HG03097 (cell line): Measurements from ENCODE around the gene FGF14.

ENCODE experiments used
- ATAC-seq: cut with Tn5 transposase; IDR thresholded peaks from one replicate; pipeline ENCODE4 v1.9.1; 2021; ENCODE audit not compliant: unreplicated experiment, low FRiP score

The FGF14 gene

DNA sequence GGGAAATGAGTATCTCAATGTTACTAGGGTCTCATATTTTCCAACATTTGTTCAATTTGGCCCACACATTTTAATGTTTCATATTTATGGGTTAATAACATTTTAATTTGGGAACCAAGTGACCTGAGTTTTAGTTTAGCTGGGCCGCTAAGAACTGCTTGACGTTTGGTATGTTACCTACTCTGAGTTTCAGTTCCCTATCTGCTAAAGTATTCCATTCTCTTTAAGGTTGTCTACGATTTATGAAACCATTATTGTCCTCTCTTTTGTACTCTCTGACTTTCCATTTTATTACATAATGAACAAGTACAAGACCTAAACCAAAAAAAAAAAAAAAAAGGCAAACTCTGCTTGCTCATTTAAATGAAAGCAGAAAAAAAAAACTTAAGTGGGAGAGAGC is 89.9 kb downstream of the FGF14 start:
- no peak for ATAC-seq

DNA sequence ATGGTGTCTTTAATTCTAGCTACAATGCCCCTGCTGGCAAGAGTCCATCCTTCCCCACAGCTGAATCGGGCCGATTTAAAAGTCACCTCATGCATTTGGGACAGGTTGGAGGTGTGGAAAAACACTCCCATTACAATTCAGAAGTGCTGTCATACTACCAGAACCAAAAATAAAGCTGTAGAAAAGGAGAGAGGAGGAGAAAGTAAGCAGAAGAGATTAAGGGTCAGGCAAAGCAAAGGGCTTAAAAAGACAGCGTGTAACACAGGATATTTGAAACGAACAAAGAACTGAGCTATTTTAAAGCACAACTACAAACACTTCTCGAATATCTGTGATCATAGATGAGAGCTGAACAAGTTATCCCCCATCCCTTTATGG is 90.4 kb downstream of the FGF14 start:
- no peak for ATAC-seq

DNA sequence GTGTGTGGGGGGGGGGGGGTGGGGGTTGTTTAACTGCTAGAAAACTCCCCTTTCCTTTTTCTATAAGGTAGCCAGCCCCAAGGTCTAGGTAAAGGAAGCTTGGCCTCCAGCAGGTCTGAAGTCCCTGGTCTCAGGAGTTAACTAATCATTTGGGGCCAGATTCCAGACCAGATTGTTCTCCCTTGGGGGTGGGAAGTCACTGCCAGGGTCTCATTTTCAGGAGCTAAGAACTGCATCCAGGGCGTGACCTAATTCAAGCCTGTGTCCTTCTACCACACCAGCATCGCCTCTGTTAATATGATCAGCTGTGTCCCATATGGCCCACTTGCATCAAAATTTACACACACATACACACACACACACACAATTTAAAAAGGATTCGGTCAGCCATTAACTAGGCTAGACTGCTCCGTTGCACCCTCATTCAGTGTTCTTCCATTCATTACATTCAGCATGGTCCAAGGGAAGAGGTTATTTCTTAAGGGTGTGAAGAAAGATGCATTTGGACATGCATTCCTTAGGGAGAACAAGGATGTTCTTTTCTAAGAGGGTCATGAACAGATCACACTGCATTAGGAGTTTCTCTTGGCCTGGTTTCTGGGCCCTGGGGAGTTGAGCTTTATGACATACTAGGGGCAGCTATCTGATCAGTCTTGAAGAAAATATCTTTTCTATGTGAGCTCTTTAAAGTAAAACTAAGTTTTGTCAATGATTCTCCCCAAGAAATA is 91.0 kb downstream of the FGF14 start:
- ATAC-seq, result no peak

DNA sequence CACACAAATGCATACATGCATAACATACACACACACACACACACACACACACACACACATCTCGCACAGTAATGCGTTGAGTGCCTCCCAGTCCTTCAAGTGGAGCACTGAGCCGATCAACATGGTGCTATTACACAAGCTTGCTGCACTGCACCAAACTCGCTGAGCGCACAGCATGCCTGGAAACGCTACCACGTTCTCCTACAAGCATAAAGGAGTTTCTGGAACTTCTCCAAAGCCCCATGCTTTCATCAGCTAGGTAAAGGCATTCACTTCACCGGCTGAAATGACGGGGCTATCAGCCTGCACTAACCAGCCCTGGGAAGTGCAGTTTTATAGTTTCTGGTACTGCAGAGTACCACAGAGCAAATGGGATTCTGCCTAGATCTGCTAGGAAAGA is 92.7 kb downstream of the FGF14 start:
- ATAC-seq, result no peak

DNA sequence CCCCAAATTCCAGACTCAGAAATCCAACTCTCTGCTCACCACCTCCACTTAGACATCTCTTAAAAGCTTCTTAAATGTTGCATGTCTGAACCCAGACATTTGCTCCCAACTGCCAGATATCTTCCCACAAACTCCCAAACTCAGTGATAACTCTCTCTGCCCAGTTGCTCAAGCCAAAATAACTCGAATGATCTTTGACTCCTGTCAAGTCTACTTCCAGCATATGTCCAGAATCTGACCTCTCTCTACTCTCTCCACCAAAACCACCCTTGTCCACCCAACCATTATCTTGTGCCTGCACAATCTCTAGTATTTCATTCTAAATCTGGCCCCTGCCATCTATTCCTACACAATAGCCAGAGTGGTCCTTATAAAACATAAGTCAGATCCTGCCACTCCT is 99.3 kb downstream of the FGF14 start:
- ATAC-seq, result no peak

DNA sequence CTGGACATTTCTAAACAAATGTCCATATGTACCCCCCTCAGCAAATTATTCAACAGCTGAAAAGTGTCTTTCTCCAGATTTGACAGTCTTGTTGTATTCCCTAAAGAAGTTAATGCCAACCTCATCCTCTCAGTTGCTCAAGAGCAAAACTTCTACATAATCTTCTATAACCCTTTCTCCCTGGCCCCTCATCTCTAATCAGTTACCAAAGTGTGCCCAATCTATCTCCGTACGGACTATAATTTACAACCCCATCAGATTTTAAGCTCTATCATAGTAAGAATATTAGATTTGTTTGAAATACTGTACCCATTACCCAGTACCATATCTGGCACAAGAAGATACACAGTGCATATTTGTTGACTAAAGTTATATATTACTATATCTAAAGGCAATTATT is 101.5 kb downstream of the FGF14 start:
- ATAC-seq, result no peak

DNA sequence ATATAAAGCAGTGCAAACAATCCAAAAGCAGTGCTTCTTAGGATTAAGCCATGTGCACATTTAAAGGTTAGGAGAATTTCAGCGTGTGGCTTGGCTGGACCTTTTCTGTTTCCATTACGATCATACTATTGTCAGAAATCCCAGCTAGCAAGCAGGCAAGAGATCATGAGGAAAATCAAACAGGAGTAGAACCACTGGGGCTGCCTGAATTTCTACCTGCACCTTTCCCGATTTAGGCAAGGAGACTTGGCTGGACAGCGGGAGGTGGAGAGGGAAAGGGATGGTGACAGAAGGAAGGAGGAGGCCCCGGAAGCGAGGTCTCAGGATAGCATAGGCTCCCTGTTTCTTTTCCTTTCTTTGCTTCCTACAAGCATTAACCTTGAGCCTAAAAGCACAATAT is 102.5 kb downstream of the FGF14 start:
- ATAC-seq, result no peak

DNA sequence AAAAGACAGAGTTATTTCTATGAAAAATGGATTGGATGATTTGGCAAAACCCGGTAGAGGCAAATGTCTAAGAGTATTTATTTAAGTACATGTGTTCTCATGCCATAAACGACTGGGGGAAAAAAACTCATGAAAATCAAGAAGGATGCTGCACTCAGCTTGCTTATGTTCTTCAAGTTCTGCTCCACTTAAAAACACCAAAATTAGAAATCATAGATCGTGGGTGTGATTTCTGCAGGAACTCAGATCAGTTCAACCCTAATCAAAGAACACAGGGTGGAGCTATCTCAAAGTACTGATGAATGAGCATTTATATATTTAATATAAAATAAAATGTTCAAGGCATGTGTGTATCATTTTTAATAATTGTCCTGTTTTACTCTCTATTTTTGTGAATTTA is 103.8 kb downstream of the FGF14 start:
- ATAC-seq, result no peak

DNA sequence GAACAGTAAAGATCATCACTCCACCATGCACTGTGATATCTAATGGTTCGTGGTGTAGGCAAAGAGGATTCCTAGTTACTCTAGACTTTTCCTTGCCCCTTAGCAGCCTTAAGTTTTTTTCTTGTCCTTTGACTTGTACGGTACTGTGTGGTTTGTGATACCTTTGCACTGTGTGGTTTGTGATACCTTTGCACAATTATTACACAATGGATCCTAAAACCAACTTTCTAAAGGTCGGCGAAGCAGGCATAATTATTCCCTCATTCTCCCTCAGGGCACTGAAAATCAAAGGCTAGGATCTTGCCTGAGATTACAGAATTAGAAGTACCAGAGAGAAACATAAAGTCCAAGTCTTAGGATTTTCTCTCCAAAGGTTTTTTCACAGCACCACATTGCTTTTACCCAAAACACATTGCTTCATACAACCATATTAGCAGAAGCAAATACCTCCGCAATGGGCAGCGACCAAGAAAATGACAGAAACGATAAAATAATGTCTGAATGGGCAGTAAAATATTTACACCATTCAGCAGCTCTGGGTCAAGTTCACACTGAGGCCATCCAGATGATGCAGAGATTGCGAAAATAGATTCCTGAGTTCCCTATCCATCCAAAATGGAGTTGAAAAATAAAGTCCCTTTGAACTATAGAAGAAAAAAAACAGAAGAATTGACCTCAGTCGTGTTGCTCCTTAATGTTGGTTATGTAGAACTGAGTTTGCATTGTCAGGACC is 106.4 kb downstream of the FGF14 start:
- no peak for ATAC-seq

DNA sequence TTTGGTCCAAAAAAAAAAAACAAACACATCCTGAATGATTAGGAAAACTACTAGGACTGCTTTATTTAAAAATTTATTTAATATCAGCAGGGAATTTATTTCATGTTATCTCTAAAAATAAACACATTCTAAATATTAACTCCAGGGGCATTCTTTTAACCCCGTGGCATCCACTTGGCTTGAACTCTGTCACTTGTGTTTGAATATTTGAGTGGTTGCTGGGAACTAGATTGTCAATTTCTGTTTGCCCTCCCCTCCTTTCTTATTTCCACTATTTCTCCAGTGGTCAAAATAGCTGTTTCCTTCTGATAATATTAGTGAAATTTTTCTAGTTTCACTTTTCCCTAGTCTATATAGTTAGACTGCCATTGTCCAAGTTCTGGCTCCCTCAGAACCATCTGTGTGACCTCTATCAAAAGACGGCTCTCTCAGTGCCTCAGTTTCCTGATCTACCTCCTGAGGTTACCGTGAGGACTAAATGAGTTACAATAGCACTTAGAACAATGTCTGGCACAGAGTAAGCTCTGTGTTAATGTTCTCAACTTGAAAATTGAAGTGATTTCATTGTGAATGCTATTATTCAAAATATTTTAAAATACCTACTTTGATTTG is 107.3 kb downstream of the FGF14 start:
- no peak for ATAC-seq

DNA sequence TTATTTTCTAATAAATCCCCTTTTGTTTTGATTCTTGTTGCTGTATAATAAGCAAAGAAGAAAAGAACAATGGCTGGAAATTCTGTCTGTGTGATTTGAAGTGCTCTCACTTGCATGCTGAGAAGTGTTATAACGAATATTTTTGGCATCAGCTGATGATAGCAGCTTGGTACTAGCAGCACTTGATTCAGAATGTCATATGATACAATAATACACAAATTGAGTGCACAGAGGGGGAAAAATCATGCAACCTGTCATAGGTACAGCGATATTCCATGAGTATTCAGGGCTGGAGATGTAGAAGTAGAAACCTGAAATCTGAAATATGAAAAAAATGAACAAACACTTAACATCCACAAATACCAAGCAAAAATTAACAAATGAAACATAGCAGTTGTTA is 108.1 kb downstream of the FGF14 start:
- ATAC-seq, result no peak

DNA sequence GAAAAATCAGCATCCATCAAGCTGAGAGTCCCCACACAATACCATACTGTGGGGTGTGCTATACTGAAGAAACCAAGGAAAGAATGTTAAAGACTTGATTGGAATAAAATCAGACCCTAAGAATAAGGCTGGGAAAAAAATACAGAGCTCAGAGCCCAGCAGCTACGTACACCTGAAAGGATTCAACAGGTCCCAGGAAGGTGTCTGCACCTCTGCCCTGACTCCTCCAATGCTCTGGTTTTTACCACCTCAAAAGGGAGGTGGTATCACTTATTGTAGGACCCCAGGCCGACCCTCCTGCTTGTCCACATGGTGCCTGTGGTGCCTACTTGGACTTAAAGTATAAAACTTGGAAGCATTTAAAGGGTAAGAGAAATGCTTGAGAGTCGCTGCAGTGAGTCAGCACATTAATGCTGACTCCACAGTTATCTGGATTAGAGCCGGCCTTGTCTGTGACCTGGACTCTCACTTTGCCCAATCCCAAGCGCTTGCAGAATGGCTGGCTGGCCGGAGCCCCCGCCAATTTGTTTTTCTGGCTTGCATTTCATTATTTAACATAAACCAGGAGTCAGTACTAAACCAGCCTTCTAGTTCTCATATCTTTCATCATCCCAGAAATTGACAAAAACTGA is 110.1 kb downstream of the FGF14 start:
- no peak for ATAC-seq

DNA sequence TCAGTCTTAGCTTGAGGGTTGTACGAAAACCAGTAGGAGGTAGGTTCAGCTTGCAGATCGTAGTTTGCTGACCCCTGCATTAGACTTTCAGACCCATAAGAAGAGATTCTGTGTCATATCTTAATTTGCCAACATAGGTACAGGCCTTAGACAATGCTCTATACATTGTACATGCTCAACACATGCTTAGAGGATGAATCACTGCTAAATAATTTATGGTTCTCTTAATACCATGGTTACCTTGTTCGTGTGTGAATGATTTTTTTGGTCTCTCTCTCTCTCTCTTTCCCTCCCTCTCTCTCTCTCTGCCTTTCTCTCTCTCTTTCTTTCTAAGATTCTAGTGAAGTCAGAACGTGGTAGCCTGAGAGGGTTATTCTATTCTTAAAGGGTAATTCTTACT is 112.2 kb downstream of the FGF14 start:
- no peak for ATAC-seq

DNA sequence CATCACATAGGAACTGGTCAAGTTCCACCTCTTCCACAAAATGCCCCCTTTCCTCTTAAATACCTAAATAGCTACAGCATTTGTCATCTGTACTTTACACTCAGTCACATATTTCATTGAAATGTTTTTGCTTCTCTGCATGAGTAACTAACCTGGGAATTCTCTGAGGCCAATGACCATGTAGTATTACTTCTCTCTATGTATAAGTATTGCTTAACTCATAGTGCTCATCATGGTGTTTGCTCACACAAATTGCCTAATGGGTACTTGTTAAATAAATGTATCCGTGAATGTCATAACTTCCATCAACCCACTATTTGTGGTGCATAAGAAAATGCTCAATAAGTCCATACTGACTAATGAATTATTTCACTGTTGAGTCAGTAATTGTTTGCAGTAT is 115.5 kb downstream of the FGF14 start:
- ATAC-seq, result no peak

DNA sequence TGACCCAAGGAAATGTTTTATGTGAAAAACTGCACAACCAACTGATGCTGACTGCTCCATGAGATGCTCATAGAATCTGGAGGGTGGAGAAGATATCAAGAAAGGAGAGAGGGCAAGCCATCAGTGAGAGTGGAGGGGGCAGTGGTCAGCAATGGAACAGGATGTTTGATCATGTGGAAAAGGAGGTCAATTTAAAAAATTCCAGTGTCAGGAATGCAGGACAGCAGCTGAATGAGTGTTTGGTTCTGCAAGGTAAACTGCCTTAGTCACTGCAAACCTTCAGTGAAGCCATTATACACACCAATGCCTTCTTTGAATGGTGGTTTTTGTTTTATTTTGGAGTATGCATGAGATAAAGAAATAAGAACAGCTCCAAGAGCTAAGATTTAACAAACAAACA is 121.5 kb downstream of the FGF14 start:
- no peak for ATAC-seq

DNA sequence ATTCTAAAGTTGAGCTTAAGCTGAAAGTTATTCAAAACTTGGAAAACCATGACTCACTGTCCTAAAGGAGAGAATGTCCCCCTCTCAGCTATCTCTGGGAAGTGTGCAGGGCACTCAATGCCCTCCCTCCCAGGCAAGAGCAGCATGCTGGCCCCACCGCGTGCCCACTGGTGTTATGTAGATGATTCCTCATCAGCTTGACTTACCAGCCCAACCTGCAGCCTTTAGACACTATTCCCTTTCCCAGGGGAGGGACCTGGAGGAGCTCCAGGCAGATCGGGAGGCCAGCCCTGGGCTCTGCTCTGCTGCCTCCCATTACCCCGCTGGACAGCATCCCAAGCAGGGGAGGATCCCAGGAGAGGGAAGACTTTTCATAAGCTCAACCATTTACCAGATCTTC is 124.6 kb downstream of the FGF14 start:
- no peak for ATAC-seq

DNA sequence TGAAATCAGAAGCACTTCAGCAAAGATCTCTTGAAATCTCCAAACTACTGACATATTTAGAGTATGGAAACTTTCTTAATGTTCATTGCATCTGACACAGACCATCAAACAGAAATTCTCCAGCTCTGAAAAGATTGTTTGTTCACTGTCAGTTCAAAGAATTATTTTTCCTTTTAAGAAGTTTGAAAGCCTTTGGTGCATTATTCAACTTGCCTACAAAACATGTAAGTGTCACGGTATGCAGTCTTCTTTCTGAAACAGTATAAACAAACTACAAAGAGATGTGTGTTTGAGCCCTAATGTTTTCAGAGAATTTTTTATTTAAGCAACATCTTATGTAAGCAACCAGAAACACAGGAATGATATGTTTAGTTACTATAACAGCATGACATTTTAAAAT is 125.4 kb downstream of the FGF14 start:
- ATAC-seq, result no peak

DNA sequence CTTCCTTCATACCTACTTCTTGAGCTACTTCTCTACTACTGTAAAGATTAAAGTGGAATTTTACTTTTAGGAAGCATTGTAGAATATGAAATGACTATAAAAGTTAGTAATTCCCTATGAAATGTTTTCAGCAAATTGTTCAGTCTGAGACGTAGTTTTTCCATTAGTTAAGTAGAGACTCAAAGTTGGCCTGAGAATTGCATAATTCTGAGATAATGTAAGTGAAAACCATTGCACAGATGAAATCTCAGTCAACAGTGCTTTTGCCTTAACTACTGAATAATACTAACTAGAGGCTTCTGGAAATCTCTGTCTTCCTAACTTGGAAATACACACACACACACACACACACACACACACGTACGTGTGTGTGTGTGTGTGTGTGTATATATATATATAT is 125.9 kb downstream of the FGF14 start:
- ATAC-seq, result no peak

DNA sequence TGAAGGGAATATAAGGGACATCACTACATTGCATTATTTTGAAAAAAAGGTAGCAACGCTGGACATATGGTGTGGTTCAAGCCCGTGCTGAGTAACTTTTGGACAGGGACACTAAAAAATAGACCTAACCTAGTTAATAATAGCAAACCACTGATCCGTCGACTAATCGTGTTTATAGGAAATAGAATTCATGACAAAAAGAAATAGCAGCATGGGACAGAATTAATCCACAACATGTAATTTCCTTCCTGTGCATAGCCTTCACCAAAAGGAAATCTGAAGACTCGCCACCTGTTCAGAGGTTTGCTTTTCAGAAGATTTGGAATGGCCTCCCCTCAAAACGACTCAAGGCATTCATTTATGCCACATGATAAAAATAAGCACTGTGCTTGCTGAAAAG is 128.7 kb downstream of the FGF14 start:
- ATAC-seq, result no peak

DNA sequence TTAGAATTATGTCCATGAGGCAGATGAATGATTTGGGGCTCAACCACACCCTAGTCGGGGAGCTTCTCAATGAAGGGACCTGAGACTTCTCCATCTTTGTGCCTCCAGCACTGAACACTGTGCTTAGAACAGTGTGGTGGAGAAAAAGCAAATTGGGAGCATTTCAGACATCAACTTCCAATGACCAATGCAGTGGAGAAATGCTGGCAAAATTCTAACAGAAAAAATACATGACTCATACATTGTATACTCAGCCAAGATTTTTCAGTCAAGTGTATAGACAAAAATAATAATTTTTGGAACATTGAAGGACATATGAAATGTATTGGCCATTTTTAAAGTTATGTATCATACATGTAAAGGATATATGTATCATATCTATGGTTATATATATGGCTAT is 134.7 kb downstream of the FGF14 start:
- ATAC-seq, result no peak

DNA sequence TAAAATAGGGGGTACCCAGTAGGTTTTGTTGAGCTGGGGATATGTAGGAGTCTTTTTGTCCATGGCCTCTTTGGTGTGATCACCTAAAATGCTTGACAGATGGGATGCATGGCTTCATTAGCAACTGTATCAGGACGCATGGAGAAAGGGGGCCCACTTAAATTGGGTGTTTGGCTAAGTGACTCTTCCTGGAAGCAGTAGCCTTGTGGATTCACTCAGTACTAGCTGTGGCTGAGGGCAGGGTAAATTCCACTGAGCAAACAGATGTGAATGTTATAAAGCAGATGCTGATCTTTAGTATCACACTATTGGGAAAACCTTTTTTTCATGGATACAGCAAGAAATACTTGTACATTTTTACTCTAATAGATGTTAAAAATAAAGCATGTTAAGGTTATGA is 140.0 kb downstream of the FGF14 start:
- ATAC-seq, result no peak

DNA sequence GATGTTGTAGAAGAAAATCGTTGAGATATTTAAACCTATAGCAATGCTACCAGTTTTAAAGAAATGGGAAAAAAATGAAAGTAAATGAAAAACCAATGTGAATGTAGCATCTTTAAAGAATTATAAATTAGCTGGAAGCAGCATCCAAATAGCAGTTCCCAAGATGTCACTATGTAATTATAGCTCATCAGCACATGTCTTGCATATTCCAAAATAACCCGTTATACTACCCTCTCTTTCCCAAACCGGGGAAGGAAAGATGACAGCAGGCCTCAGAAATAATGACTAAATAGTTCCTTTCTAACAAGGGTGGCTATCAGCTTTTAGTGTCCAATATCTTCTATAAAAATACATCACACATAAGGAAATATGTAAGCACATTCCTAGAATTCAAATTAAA is 140.5 kb downstream of the FGF14 start:
- no peak for ATAC-seq
